Measurements from ENCODE around the gene MRAS.

The MRAS gene

DNA sequence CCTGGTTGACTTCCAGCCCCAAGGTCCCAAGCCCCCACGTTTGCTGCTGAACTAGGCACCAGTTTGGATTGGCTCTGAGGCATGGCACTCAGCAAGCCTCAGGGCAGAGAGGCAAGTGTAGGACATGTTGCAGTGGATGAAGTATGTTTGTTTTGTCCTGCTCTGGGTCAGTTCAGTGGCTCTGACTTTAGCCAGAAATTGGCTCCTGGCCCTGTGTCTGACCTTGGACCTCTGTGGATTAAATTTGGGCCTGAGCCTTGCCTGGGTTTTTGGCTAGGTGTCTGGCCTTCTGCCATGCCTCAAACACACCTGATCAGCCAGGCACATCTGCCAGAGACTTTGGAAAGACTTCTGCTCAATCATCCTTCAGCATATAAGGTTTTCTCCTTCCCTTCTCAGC is 3.6 kb upstream of the MRAS start:
- no peak for DNase-seq

DNA sequence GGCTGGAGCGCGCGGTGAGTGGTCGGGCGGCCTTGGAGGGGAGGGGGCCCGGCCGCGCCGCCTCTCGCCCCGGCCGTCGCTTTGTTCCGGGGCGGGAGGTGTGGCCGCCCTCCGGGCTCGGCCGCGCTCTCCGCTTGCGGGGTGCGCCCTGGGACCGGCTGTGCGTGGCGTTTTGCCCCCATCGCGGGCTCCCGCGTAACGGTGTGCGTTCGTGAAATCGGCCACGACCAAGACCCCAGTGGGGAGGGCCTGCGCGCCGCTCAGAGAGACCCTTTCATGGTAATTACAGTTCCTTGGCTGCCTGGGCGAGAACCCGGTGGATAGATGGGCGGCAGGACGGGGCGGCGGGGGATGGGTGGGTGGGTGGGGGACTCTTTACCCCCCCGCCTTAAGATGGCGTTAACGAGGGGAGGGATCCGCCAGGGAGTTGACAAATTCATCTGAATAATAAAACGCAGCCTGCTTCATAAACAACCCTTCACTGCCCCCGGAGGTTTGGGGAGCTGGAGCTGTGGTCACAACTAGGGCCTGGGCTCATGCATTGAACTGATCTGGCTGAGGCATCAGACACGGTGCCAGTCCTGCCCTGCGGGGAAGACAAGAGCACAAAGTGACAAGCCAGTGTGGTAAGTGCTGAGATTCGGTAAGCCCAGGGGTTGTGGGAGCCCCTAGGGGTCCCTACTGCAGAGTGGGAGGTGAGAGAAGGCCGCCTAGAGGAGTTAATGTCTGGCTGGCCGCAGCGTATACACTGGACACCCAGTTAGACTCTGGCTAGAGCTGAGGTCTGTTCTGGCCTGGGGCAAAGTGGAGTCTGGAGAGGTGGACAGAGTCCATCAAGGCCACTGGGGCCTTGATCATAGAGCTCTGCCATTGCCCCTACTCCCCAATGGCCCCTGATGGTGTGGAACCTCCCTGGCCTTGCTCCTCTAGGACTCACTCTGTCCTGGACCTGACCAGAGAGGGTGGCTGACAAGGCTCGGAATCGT is 668 bp downstream of the MRAS start:
- DNase-seq, result no peak

DNA sequence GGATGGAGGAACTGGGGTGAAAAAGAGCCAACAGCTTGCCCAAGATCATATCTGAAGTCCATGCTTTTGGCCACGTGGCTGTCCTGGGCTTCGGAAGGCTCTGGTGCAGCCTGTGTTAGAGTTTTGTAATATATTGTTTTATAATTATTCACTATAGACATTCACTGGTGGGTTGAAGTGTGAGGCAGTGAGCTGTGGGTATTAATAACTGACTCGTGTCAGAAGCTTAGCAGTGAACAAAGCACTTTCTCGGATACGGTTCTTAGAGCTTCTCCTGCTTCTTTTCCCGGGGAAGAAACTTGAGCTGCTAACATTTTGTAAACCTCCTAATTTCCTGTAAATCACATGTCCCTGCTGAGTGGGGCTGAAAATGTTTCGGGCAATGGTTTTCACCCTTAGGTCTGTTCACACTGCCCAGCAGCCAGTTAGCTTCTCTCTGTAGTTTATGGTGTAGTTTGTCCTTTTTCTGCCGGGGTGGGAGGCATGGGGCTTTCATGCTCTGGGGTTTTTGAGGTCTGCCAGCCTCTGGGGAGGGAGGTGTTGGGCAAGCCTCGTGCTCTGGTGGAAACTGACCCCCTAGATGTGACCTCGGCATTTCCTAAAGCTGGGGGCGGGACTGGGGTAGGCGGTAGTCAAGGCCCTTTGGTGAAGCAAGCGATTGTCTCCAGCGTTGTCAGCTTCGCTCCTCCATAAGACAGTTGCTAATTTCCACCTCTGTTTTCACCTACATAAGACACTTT is 1.7 kb downstream of the MRAS start:
- DNase-seq, result no peak

DNA sequence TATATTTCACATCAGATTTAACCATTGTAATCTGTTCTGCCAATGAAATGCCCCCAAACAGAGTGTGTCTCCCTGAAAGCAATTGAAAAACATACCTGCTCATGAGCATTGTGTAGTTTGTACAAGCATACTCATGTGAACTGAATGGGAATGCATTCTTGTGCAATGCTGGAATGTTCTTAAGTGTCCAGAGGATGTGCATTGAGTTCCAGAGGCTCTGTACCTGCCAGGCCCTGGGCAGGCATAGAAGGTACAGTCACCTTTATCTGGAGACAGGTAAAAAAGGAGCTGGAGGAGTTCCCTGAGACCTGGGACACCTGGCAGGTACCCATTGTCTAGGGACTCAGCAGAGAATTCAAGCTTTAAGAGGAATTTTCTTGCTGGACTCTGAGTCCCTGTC is 2.8 kb downstream of the MRAS start:
- no peak for DNase-seq

DNA sequence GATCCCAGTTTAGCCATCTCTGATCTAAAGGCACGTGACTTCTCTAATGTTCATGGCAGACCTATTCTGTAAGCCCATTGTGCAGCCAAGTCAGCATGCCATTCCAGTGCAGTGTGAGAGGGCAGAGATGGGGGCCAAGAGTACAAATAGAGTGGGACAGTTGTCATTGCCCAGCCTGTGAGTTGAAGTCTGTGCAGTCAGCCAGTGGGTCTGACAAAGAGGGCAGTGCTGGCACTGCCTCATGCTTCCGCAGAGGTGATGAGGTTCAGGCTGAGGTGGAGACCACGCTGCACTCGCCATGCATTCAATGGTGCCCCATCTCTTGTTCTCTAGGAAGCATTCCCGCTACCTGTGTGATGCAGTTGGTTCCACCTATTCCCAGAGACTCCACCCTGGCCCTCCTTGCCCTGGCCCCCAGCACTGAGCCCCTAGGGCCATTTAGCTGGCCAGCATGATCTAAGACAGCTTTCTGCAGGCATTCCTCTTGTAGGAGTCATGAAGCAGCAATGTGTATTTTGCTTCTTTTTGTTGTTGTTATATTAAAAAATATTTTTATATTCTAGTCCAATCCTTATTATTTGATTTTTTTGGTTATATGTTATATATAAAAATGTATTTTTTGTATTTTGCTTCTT is 3.7 kb downstream of the MRAS start:
- DNase-seq, result no peak

DNA sequence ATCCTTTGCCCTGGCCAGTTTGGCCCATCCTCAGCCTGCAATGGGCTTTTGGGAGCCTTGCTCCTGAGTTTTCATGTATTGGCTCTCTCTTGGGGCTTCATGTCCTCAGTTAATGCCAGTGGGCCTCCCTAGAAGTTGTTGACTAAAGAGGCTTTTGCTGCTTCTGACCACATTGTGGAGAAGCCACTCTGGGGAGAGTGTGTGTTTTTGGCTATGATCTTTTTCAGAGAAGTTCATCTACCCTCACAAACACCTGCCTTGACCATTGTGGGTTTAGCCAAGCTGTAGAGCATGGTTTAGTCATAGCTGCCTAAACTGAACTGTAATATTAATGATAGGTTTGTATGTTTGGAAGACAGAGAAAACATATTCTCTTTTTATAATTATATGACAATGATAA is 6.0 kb downstream of the MRAS start:
- no peak for DNase-seq

DNA sequence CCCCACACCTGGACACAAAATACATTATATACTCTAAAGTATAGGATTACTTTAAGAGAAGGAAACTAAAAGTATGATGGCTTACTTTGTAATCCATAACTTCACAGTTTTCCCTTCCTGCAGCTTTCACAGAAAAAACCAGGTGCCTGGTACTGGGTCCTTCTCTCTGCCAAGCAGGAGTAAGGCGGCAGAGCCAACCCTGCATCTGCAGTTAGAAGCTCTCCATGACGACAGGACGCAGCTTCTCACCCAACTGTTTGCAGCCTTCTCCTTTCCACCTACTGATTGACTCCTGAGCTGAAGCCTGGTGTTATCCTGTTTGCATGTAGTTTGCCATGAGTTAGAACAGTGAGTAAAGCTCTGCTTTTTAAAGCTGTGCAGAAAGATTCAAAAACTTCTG is 6.7 kb downstream of the MRAS start:
- DNase-seq, result no peak

DNA sequence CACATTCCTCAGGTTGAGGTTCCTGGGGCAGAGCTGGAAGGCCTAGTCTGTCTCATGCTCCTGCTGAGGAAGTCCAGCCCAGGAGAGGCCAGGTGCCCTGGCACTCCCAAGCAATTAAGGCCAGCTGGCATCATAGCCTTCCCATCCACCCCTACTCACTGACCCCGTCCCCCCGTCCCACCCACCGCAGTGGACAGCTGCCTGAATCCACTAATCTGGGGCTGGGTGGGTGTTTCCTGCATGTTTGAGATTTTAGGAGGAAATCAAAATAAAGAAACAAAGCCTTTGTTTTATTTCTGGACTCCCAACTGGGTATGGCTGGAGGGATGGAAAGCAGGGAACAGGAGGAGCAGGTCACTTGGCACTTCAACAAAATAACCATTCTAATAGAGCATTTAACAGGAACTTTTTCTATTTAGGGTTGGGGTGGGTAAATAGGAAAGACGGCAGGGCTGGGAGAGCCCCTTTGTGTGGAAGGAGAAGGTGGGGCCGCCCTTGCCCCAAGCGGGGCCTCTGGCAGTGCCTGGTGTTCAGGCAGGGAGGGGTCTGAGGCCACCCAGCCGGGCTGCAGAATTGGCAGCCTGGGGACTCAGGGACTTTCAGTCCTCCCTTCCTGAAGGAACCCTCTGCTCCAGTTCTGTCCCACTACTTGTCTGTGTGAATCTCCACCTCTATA is 8.5 kb downstream of the MRAS start:
- no peak for DNase-seq

DNA sequence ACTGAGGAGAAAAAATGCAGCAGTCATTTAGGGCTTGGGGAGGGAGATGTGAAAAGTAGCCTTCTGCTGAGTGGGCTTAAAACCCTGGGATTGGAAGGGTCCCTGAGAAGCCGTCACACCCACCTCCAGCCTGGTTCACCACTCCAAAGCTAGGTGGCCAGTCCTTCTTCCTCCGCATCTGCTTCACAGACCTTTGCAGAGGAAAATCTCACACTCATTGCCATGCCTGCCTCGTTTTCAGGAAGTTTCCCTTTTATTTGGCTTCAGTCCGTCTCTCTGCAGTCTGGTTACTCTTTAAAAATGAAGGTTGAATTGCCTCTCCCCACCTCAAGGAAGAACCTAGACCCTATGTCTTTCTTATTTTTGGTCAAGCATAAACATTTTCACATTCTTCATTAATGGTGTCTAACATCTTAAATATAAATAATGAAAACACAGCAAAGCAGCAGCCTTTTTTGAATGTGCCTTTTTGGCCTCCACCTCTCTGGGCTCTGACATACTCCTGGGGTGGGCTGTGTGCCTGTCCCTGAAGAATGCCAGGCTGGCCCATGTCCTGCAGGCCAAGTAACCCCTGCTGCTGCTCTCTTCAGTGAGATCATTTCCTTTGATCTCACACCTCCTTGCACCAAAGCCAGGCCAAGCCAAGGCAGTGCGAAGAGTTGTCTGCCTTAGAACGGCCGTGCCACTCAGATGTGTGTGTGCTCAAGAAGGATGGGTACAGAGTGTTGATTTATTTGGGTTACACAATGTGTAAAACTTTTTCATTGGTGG is 11.0 kb downstream of the MRAS start:
- DNase-seq, result no peak

DNA sequence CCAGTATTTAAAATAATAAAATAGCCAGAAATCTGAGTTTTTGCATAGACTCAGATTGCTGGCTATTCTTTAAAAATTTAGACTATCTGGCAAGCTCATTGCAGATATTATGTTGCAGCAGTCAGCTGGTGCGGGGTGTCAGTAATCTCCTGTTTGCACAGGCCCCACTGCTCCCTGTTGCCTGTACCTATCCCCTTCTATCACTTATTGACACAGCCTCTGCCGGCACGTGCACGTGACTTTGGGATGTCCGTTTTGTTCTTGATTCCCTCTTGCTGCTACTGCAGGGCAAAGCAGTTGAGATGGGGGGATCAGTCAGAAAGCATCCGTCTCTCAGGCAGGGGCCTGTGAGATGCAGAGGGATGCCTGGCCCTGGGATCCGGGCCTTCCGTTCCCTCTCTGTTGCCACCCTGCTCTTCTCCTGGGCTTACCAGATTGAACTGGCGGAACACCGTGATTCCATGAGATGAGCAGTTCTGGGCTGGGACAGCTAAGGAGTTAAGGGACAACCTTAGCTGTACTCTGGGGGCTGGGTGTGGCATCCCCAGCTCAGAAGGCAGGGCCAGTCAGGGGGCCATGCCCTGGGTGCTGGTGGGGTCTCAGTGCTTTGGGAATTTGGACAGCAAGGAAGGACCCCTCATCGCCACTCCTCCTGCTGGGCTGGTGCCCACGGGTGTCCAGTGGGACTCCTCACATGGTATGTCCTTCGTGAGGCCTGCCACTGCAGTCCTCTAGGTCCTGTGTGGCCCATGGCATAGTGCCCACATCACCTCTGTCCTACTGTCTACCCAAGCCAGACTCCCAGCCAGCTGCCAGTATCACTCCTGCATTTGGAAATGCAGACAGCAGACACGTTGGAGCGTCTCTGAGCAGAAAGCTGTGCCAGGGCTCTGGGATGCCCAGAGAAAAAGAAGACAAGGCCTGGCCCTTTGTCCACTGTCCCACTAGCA is 11.8 kb downstream of the MRAS start:
- DNase-seq, result no peak

DNA sequence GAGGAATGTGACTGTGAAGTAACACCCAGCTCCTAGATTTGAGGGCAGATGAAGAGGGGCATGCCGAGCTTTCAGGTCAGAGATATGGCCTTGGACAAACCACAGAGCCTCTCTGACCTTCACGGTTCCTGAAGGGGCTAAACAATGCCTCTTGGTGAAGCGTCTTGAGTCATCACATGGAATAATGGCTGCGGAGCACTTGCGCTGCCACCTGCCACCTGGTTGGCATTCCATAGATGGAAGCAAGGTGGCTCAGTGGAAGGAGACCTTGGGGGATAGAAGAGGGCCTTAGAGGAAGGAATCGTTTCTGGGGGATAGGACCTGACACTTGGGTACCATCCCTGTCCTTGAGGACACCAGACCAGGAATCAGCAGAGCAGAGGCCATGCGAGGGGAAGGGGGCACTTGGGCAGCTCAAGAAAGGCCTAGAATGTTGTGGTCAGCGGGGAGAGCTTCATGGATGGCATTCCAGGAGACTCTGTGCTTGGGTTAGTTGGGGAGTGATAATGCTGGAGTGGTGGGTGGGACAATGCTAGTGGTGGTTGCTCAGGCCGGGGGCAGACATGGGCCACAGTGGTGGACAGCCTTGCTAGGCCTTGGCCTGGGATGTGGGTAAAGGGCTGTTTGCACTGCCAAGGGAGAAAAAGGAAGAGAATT is 12.6 kb downstream of the MRAS start:
- no peak for DNase-seq

DNA sequence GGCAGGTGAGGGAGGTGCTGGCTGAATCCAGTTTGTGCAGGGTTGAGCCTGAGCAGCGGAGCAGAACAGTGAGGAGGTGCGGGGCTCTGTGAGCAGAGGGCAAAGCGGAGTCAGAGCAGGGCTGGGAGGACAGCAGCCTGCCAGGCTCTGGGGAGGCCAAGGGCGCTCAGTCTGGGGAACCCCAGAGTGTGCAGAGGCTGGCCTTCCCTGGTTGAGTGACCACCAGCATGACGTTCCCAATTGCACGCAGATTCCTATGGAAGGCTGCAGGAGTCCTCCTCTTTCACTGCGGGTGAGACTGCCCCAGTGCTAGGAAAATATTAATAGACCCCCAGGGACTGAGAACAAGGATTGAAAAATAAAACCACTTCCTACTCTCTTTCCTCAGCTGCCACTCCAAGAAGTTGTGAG is 13.2 kb downstream of the MRAS start:
- no peak for DNase-seq

DNA sequence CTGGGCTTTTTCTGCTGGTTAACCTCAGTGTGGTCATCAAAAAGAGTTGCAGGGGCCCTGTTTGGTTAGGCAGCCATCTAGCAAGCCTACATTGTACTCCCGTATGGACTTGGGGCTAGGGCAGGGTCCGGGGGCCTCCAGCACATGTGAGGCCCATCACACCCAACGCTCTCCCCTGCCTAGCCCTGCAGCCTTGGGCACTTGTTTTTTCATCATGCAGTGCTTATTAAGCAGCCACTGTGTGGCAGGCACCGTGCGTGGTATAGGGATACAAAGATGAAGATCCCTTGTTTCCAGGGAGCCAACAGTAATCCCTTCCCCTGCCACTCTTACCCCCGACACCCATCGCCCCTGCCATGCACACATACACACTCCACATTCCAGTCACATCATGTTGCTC is 14.2 kb downstream of the MRAS start:
- DNase-seq, result no peak

DNA sequence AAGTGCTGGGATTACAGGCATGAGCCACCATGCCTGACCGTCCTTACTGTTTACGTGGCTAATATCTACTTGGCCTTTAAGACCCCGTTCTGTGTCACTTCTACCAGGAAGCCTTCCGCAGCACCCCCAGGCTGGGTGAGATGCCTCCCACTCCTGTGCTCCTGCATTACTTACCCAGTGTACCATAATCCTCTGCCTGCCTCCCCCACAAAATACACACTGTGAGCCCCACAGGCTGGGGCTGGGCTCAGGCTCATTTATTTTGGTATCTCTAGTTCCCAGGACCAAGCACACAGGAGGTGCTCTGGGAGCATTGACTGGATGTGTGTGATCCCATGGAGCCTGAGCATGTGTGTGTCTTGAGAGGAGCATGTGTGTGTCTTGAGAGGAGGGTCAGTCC is 14.9 kb downstream of the MRAS start:
- DNase-seq, result no peak

DNA sequence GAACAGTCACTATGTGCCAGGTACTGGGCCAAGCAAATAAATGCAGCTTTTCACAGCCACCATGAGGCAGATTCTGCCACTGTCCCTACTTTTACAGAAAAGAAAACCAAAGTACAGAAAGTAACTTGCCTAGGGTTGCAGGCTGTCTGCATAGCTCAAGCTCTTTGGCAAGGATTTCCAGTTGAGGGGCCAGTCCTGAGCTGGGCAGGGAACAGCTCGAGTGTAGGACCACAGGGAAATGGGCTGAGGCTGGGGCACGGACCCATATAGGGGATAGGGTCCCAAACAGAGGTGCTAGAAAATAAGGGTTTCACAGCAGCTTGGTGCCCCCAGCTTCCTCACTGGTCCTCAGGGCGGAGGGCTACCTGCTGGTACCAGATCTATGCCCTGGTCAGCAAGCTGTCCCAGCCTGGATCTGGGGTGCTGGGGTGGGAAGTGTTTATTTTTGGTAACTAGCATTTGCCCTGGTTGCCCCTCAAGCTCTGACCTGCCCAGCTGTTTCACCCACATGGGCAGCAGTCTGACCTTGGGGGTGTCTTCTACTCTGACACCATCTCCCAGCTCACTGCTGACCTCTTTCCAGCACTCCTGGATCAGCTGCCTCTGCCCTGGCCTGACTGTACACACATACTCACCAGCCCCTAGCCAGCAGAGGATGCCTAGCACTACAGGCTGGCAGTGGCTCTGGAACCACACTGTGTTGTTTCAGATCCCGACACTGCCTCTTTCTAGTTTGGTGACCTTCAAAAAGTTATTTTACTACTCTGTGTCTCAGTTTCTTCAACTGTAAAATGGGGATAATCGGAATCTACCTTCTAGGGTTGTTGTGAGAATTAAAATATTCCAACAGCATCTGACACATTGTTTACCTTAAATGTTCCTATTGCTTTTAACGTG is 16.2 kb downstream of the MRAS start:
- DNase-seq, result no peak

DNA sequence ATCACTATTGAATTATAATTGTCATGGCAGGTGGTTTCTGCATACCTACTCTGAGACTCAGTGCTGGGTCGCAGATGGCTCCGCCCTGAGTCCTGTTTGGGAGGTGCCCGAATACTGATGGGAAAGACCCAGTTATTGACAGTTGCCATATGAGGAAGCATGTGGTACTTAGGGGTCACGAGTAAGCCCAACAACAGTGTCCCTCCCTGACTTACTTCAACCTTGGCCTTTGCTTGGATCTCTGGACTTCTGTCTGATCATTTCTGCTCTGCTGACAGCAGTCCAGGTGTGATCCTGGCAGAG is 16.8 kb downstream of the MRAS start:
- DNase-seq, result no peak

DNA sequence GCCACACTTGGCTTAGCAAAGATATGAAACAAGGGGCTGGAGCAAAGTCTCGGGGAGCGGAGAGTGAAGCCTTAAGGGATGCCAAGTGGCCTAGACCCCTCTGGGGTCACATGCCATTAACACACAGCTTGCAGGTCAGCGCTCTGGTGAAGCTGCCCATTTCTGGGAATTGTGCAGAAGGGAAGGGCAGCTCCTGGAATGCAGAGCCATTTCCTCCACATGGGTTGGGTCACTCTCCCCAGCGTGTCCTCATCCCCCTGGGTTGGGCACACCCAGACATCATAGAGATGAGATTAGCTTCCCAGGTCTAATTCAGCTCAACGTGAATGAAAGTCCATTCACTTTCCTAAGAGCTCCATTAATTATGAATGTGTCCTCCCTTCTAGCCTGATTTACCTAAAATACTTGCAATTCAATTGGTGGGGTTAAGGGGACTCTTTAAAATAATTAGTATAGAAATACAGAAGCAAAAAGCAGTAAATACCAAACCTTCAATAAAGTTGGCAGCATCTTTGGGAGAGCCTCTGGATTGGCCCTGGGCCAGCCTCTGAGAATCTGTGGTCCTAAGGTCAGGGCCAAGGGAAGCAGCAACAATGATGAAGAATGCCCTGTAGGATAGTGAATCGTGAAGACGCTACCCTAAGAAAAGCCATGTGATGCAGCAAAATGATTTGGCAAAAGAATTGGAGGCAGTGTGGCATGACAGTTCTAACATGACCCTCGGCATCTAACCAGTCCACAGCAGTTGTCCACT is 17.8 kb downstream of the MRAS start:
- DNase-seq, result no peak

DNA sequence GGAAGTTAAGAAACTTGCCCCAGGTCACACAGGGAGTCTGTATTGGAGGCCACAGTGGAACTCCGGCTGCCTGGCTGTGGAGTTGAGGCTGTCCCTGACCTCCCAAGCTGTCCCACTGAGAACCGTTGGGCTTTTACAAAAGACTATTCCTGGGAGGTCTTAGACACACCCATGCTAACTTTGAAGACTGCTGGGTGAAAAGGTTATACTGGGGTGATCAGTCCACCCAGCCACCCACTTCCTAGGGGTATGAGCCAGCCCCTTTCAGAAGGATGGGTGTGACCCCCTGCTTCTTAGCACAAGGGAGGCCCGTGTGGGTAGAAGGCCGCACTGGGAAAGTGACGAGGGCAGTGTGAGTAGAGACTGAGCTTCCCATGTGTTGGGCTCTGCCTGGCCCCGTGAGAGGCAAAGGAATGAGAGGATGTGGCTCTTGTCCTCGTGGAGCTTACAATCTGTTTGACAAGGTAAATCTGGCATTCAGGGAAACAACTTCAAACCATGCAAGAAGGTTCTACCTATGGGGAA is 19.0 kb downstream of the MRAS start:
- no peak for DNase-seq

DNA sequence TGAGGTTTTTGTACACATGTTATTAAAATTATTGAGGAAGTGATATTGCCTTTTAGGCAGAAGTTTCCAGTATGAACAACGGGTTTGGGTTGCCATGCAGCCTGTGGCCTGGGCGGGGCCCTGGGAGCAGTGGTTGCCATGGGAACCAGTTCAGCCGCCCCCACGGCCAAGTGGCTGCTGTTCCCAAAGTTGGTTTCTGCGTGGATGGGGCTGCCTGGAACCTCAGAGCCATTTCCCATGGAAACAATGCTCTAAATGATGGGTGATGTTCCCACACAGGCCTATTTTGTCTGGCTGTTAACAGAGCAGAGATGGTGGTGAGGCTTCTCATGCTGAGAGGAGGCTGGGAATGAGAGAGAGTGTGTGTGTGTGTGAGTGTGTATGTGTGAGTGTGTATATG is 19.5 kb downstream of the MRAS start:
- DNase-seq, result no peak
